Lower leg skin (tissue), 4 donors: ENCODE data around the gene BCO2. TPM values are rescaled to one million over a fixed set of nuclear protein-coding genes. Genes with fewer than 3 reads are reported as not detected.

Source experiments
- DNase-seq, 2 donors: peaks; one replicate each; pipeline ENCODE4 v3.0.0-alpha.2; 2019; ENCODE audit warnings: low spot score in 2 of 2
- H3K4me3 ChIP-seq: fragments of 200-600 bp; sonication (generic); 2 replicates; pipeline ENCODE4 v1.5.1; 2017; ENCODE audit warnings: mild to moderate bottlenecking, low read depth; ENCODE audit not compliant: poor library complexity, severe bottlenecking
- POLR2A ChIP-seq, 2 donors: fragments of 450-650 bp; IDR thresholded peaks; one replicate each; pipeline ENCODE4 v1.6.1; 2016 to 2017; ENCODE audit warnings: antibody characterized with exemption in 2 of 2, mild to moderate bottlenecking in 1 of 2, moderate library complexity in 1 of 2
- WGBS, 2 donors: methylation state at CpG; one replicate each; pipeline ENCODE4 v1.1.5; 2018; 5-methylcytosine and 5-hydroxymethylcytosine counted together
- intact Hi-C: fragments of 100-400 bp; cut with DNase I; formaldehyde crosslinking; loops from one replicate; pipeline ENCODE4 v1.15.0; 2023; ENCODE audit warnings: low total_unique reads
- total RNA-seq, 4 donors: library from RNA; depleted of rRNA; stranded (reverse); fragments of >200 nt; gene quantifications; one replicate each; pipeline ENCODE4 v1.1.0, GENCODE V29; 2016
- TF ChIP-seq, protein P1 (sequence below), 3 donors: fragments of 450-650 bp; IDR thresholded peaks; one replicate each; pipeline ENCODE4 v1.5.1; 2016; ENCODE audit warnings: antibody characterized with exemption in 3 of 3, mild to moderate bottlenecking in 3 of 3, moderate library complexity in 2 of 3

The BCO2 gene
- total RNA-seq, 4 donors from 2014 or later: 0.98 to 5.7 (median 3.7) TPM

GRCh38 chr11:112173152-112173551 lies 2.2 kb upstream of the BCO2 start:
- WGBS, 2 donors: 37 to 63% methylated on average over 3 of the region's 3 CpGs
- intact Hi-C loops: loop anchor here (10.0 kb wide), 1 partner anchor 58 kb away; no protein-coding TSS in a partner anchor
- no peak for DNase-seq
- H3K4me3 ChIP-seq: no peak overlapping the region
- no peak for TF ChIP-seq POLR2A (IDR thresholded peaks at IDR 0.05)
- TF ChIP-seq, protein P1, sequence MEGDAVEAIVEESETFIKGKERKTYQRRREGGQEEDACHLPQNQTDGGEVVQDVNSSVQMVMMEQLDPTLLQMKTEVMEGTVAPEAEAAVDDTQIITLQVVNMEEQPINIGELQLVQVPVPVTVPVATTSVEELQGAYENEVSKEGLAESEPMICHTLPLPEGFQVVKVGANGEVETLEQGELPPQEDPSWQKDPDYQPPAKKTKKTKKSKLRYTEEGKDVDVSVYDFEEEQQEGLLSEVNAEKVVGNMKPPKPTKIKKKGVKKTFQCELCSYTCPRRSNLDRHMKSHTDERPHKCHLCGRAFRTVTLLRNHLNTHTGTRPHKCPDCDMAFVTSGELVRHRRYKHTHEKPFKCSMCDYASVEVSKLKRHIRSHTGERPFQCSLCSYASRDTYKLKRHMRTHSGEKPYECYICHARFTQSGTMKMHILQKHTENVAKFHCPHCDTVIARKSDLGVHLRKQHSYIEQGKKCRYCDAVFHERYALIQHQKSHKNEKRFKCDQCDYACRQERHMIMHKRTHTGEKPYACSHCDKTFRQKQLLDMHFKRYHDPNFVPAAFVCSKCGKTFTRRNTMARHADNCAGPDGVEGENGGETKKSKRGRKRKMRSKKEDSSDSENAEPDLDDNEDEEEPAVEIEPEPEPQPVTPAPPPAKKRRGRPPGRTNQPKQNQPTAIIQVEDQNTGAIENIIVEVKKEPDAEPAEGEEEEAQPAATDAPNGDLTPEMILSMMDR (IDR thresholded peaks at IDR 0.05): no peak

GRCh38 chr11:112175599-112175952 lies 264 bp downstream of the BCO2 start:
- no peak overlapping the region for H3K4me3 ChIP-seq
- no peak for TF ChIP-seq POLR2A (IDR thresholded peaks at IDR 0.05)
- TF ChIP-seq, protein P1 (IDR thresholded peaks at IDR 0.05): no peak
- intact Hi-C loops: loop anchor here (10.0 kb wide), 1 partner anchor 61 kb away; no protein-coding TSS in a partner anchor
- 30 to 36% methylated on average over 4 of the region's 4 CpGs for WGBS, 2 donors
- no peak for DNase-seq

DNA sequence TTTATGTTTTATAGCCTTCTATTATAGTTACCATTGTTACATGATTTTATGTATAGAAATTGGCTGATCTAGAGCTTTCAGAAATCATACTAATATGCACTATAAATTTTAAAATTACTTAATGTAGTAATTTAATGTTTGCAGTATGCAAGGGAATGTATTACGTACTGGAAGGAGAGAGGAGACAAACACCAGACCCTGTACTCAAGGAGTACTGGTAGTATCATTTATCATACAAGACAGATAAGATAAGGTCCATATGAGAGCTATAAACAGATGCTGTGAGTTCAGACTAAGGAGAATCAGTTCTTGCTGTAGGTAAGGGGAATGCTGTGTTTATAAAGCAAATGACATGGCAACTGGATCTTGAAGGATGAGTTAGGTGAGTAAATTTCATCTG lies 765 bp downstream of the BCO2 start:
- intact Hi-C loops: loop anchor here (10.0 kb wide), 1 partner anchor 61 kb away; no protein-coding TSS in a partner anchor
- WGBS, 2 donors: 89 to 98% methylated on average over 1 of the region's 1 CpG
- H3K4me3 ChIP-seq: no peak overlapping the region
- no peak for DNase-seq
- TF ChIP-seq, protein P1 (IDR thresholded peaks at IDR 0.05): no peak
- no peak for TF ChIP-seq POLR2A (IDR thresholded peaks at IDR 0.05)

- no peak for DNase-seq
- TF ChIP-seq, protein P1 (IDR thresholded peaks at IDR 0.05): no peak
- no peak for TF ChIP-seq POLR2A (IDR thresholded peaks at IDR 0.05)
- no peak overlapping the region for H3K4me3 ChIP-seq
- intact Hi-C loops: loop anchor here (10.0 kb wide), 1 partner anchor 63 kb away; no protein-coding TSS in a partner anchor
- whole genome bisulfite sequencing, 2 donors: 89 to 91% methylated on average over 4 of the region's 4 CpGs
Measured at GRCh38 chr11:112177589-112177988, 2.3 kb downstream of the BCO2 start.

- DNase-seq: no peak
Measured at GRCh38 chr11:112178428-112178827, 3.1 kb downstream of the BCO2 start.

More at GRCh38 chr11:112178428-112178827, 3.1 kb downstream of the BCO2 start:
- intact Hi-C loops: loop anchor here (10.0 kb wide), 1 partner anchor 64 kb away; no protein-coding TSS in a partner anchor
- no peak for TF ChIP-seq POLR2A (IDR thresholded peaks at IDR 0.05)
- TF ChIP-seq, protein P1 (IDR thresholded peaks at IDR 0.05): no peak
- 93 to 100% methylated on average over 1 of the region's 1 CpG for WGBS, 2 donors
- no peak overlapping the region for H3K4me3 ChIP-seq
